Measurements from ENCODE around the gene CABYR. TPM values are rescaled to one million over a fixed set of nuclear protein-coding genes. Genes with fewer than 3 reads are reported as not detected.

CABYR gene
- total RNA-seq, 1 donor from 2014 or later, result not detected

GRCh38 chr18:24120676-24121075 lies 18.2 kb upstream of the CABYR start:
- Histone ChIP-seq H3K27me3 (ENCODE audit: low read depth) (no peaks in the 10 kb centered on the region), H3K36me3 (no peaks in the 10 kb centered on the region), H3K4me1 (no peaks in the 10 kb centered on the region), H3K4me3 (no peak overlapping the region), H3K27ac (replicated peaks) (no peak overlapping the region), H3K9me3 (replicated peaks) (no peaks in the 10 kb centered on the region)
- no peak for DNase-seq
- intact Hi-C loops (cut with micrococcal nuclease), result no loop called here
- no peak for TF ChIP-seq CTCF (IDR thresholded peaks at IDR 0.05; ENCODE audit: borderline replicate concordance)

GRCh38 chr18:24121625-24122024 lies 17.2 kb upstream of the CABYR start:
- Histone ChIP-seq H3K4me3 (no peak overlapping the region), H3K27ac (replicated peaks) (no peak overlapping the region), H3K9me3 (replicated peaks) (no peaks in the 10 kb centered on the region), H3K27me3 (ENCODE audit: low read depth) (no peaks in the 10 kb centered on the region), H3K36me3 (no peaks in the 10 kb centered on the region), H3K4me1 (no peaks in the 10 kb centered on the region)
- no peak for TF ChIP-seq CTCF (IDR thresholded peaks at IDR 0.05; ENCODE audit: borderline replicate concordance)
- DNase-seq, result no peak
- intact Hi-C loops (cut with micrococcal nuclease), result no loop called here

- intact Hi-C loops (cut with micrococcal nuclease), result no loop called here
- H3K27me3 ChIP-seq (ENCODE audit: low read depth), result no peaks in the 10 kb centered on the region
- no peaks in the 10 kb centered on the region for H3K36me3 ChIP-seq
These were observed 12.5 kb upstream of the CABYR start for GRCh38 chr18:24126155-24126961.

GRCh38 chr18:24127735-24128134 lies 11.1 kb upstream of the CABYR start:
- no peak for TF ChIP-seq CTCF (IDR thresholded peaks at IDR 0.05; ENCODE audit: borderline replicate concordance)

More at GRCh38 chr18:24126155-24126961, 12.5 kb upstream of the CABYR start:
- Histone ChIP-seq H3K4me1 (no peaks in the 10 kb centered on the region), H3K4me3 (no peak overlapping the region), H3K27ac (replicated peaks) (no peak overlapping the region), H3K9me3 (replicated peaks) (no peaks in the 10 kb centered on the region)
- TF ChIP-seq CTCF (IDR thresholded peaks at IDR 0.05; ENCODE audit: borderline replicate concordance), result no peak
- DNase-seq, result no peak

GRCh38 chr18:24128700-24129099 lies 10.2 kb upstream of the CABYR start:
- H3K27ac ChIP-seq (replicated peaks), result no peak overlapping the region
- no peak for DNase-seq
- no peaks in the 10 kb centered on the region for H3K36me3 ChIP-seq
- no peaks in the 10 kb centered on the region for H3K4me1 ChIP-seq
- H3K9me3 ChIP-seq (replicated peaks), result no peaks in the 10 kb centered on the region
- H3K27me3 ChIP-seq (ENCODE audit: low read depth), result no peaks in the 10 kb centered on the region
- H3K4me3 ChIP-seq, result no peak overlapping the region
- TF ChIP-seq CTCF (IDR thresholded peaks at IDR 0.05; ENCODE audit: borderline replicate concordance), result no peak
- intact Hi-C loops (cut with micrococcal nuclease), result no loop called here

More at GRCh38 chr18:24127735-24128134, 11.1 kb upstream of the CABYR start:
- intact Hi-C loops (cut with micrococcal nuclease), result no loop called here
- no peak for DNase-seq
- Histone ChIP-seq H3K27ac (replicated peaks) (no peak overlapping the region), H3K9me3 (replicated peaks) (no peaks in the 10 kb centered on the region), H3K36me3 (no peaks in the 10 kb centered on the region), H3K4me1 (no peaks in the 10 kb centered on the region), H3K27me3 (ENCODE audit: low read depth) (no peaks in the 10 kb centered on the region), H3K4me3 (no peak overlapping the region)
